ENCODE data around the gene TERT.

The TERT gene

GRCh38 chr5:1217596-1218206, 77.2 kb downstream of the TERT start:
- TF ChIP-seq, protein P1, sequence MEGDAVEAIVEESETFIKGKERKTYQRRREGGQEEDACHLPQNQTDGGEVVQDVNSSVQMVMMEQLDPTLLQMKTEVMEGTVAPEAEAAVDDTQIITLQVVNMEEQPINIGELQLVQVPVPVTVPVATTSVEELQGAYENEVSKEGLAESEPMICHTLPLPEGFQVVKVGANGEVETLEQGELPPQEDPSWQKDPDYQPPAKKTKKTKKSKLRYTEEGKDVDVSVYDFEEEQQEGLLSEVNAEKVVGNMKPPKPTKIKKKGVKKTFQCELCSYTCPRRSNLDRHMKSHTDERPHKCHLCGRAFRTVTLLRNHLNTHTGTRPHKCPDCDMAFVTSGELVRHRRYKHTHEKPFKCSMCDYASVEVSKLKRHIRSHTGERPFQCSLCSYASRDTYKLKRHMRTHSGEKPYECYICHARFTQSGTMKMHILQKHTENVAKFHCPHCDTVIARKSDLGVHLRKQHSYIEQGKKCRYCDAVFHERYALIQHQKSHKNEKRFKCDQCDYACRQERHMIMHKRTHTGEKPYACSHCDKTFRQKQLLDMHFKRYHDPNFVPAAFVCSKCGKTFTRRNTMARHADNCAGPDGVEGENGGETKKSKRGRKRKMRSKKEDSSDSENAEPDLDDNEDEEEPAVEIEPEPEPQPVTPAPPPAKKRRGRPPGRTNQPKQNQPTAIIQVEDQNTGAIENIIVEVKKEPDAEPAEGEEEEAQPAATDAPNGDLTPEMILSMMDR (IDR thresholded peaks at IDR 0.05; ENCODE audit: low read depth, low read length) = no peak
- H3K4me3 ChIP-seq (ENCODE audit: low read depth, low read length) = no peak overlapping the region

GRCh38 chr5:1216918-1217295, 78.0 kb downstream of the TERT start:
- no peak overlapping the region for H3K4me3 ChIP-seq (ENCODE audit: low read depth, low read length)
- TF ChIP-seq, protein P1 (IDR thresholded peaks at IDR 0.05; ENCODE audit: low read depth, low read length) = no peak

GRCh38 chr5:1216211-1216917, 78.5 kb downstream of the TERT start:
- no peak overlapping the region for H3K4me3 ChIP-seq (ENCODE audit: low read depth, low read length)
- TF ChIP-seq, protein P1 (IDR thresholded peaks at IDR 0.05; ENCODE audit: low read depth, low read length) = no peak

DNA sequence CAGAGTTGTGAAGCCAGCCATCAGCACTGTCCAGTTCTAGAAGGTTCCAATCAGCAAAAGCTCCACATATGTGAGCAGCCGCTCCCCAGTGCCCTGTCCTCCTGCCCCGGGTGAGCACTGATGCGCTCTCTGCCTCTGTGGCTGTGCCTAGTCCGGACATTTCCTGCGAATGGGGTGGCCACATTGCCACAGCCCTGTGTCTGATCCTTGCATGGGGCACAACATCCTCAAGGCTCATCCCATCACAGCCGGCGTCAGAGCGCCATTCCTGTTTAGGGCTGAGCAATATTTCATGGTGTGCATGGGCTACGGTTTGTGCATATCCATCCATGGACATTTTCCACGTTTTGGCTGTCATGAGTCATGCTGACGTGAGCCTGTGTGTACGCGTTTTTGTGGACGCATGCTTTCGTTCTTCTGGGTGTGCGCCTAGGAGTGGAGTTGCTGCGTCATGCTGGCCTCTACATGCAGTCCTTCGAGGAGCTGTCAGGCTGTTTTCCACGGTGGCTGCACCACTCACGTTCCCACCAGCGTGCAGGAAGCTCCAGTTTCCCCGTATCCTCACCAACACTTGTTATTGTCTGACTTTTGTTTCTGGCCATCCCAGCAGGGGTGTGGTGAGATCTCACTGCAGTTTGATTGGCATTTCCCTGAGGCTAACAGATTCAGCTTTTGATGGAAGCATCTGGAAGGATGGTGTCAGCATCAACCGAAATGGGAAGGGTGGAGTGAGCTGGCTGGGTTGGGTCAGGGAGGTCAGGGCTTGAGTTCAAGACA, 79.4 kb downstream of the TERT start:
- H3K4me3 ChIP-seq (ENCODE audit: low read depth, low read length) = no peak overlapping the region
- TF ChIP-seq, protein P1 (IDR thresholded peaks at IDR 0.05; ENCODE audit: low read depth, low read length) = no peak

- TF ChIP-seq, protein P1 (IDR thresholded peaks at IDR 0.05; ENCODE audit: low read depth, low read length) = no peak
- no peak overlapping the region for H3K4me3 ChIP-seq (ENCODE audit: low read depth, low read length)
These were observed 80.0 kb downstream of the TERT start for GRCh38 chr5:1214936-1215220.

DNA sequence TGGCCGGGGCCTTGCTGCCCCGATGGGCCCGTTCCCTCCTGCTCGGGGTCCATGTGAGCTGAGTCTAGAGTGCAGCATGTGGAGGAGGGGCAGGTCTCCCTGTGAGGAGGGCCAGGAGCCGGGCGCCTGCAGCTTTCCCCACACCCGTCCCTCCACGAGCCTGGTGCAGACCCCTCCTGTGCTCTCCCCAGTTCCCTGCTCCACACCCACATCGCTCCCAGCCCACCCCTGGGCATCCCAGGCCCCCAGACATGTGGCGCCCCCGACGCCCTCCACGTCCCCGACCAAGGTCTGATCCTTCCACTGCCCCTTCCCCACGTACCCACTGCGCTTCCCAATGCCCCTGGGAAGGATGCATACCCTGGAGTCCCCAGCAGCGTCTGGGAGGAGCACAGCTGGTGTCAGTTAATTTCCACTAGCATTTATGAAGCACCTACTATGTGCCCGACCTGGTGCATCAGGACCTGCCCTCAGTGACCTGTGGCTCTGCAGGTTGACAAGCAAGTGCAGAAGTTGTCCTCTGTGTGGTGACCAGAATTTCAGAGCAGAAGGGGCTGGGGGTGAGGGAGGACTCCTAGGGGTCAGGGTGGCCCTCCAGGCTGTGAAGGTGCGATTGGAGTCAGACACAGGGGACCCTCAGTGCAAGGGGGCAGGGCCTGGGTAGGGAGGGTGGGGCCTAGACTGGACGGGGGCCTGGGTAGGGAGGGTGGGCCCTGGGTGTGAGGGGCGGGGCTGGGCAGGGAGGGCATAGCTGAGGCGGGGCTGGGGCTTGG, 80.5 kb downstream of the TERT start:
- no peak overlapping the region for H3K4me3 ChIP-seq (ENCODE audit: low read depth, low read length)
- TF ChIP-seq, protein P1 (IDR thresholded peaks at IDR 0.05; ENCODE audit: low read depth, low read length) = no peak
